CD14-positive monocyte (primary cell): ENCODE results near the gene ARID1B. TPM values are rescaled to one million over a fixed set of nuclear protein-coding genes. Genes with fewer than 3 reads are reported as not detected.

Source experiments
- DNase-seq, 3 donors: peaks; one replicate each; pipeline ENCODE4 v3.0.0-alpha.2; 2011 to 2022
- H2AFZ ChIP-seq: 2 replicates; pipeline ENCODE4 v1.6.0; 2012; ENCODE audit warnings: mild to moderate bottlenecking, low read depth, low read length, inconsistent platforms; ENCODE audit not compliant: insufficient read depth, poor library complexity, severe bottlenecking
- H3K27ac ChIP-seq, 2 donors: 1 replicate in 1 of 2; 2 replicates in 1 of 2; pipeline ENCODE4 v1.5.1; 2012 to 2013; ENCODE audit warnings: low read length in 2 of 2, control low read depth in 1 of 2, inconsistent platforms in 1 of 2, low read depth in 1 of 2, mild to moderate bottlenecking in 1 of 2
- H3K27me3 ChIP-seq, 2 donors: one replicate each; pipeline versions ENCODE4 v1.6.0 to v1.6.1; 2011 to 2013; ENCODE audit warnings: low read length in 2 of 2; ENCODE audit not compliant: control insufficient read depth in 2 of 2, insufficient read depth in 2 of 2
- H3K36me3 ChIP-seq, 2 donors: replicated peaks in 1 of 2; 1 replicate in 1 of 2; 2 replicates in 1 of 2; pipeline versions ENCODE4 v1.5.1 to v1.6.1; 2012 to 2013; ENCODE audit warnings: low read length in 2 of 2, control low read depth in 1 of 2, inconsistent platforms in 1 of 2, mild to moderate bottlenecking in 1 of 2; ENCODE audit not compliant: insufficient read depth in 2 of 2, control insufficient read depth in 1 of 2
- H3K4me1 ChIP-seq, 2 donors: 1 replicate in 1 of 2; 2 replicates in 1 of 2; pipeline versions ENCODE4 v1.5.1 to v1.6.1; 2012 to 2013; ENCODE audit warnings: low read length in 2 of 2, control low read depth in 1 of 2, inconsistent platforms in 1 of 2, mild to moderate bottlenecking in 1 of 2, moderate library complexity in 1 of 2; ENCODE audit not compliant: insufficient read depth in 2 of 2, control insufficient read depth in 1 of 2
- H3K4me2 ChIP-seq: replicated peaks from 2 replicates; pipeline ENCODE3; 2012; ENCODE audit warnings: low read length, moderate library complexity, mild to moderate bottlenecking; ENCODE audit not compliant: poor library complexity, severe bottlenecking; ENCODE audit errors: extremely low read depth
- H3K4me3 ChIP-seq, 3 experiments: fragments of 200-600 bp in 1 of 3; sonication (generic) in 1 of 3; replicated peaks in 1 of 3; 1 replicate in 2 of 3; 2 replicates in 1 of 3; pipeline ENCODE4 v1.5.1; 2011 to 2013; ENCODE audit warnings: low read length in 3 of 3, mild to moderate bottlenecking in 3 of 3, control low read depth in 2 of 3, low read depth in 2 of 3, inconsistent platforms in 1 of 3, moderate library complexity in 1 of 3
- H3K79me2 ChIP-seq: 2 replicates; pipeline ENCODE4 v1.6.0; 2012; ENCODE audit warnings: mild to moderate bottlenecking, control low read depth, inconsistent platforms, low read length, moderate library complexity; ENCODE audit not compliant: insufficient read depth
- H3K9ac ChIP-seq: 2 replicates; pipeline ENCODE4 v1.6.0; 2017; ENCODE audit warnings: low read length, mild to moderate bottlenecking; ENCODE audit not compliant: insufficient read depth, poor library complexity, severe bottlenecking
- H3K9me3 ChIP-seq, 2 donors: replicated peaks in 1 of 2; 1 replicate in 1 of 2; 2 replicates in 1 of 2; pipeline versions ENCODE4 v1.5.1 to v1.6.1; 2012 to 2013; ENCODE audit warnings: low read length in 2 of 2, control low read depth in 1 of 2; ENCODE audit not compliant: control insufficient read depth in 1 of 2, insufficient read depth in 1 of 2
- H4K20me1 ChIP-seq: 2 replicates; pipeline ENCODE4 v1.6.0; 2012; ENCODE audit warnings: mild to moderate bottlenecking, low read length, control low read depth, moderate library complexity; ENCODE audit not compliant: insufficient read depth
- H3K27ac Mint-ChIP-seq, 7 donors: one replicate each; pipeline ENCODE4 v1.8.0; 2020; ENCODE audit warnings: mild to moderate bottlenecking in 7 of 7, mixed read lengths in 7 of 7, moderate library complexity in 6 of 7, inconsistent platforms in 2 of 7
- H3K27me3 Mint-ChIP-seq, 3 donors: one replicate each; pipeline ENCODE4 v1.8.0; 2021 to 2022; ENCODE audit warnings: low read depth in 3 of 3, mild to moderate bottlenecking in 3 of 3, mixed read lengths in 3 of 3, moderate library complexity in 3 of 3, inconsistent platforms in 1 of 3
- H3K36me3 Mint-ChIP-seq, 2 donors: one replicate each; pipeline ENCODE4 v1.8.0; 2020; ENCODE audit warnings: mixed read lengths in 2 of 2, inconsistent platforms in 1 of 2, mild to moderate bottlenecking in 1 of 2
- H3K4me1 Mint-ChIP-seq: one replicate; pipeline ENCODE4 v1.8.0; 2020; ENCODE audit warnings: mild to moderate bottlenecking, mixed read lengths
- H3K4me3 Mint-ChIP-seq, 2 donors: one replicate each; pipeline ENCODE4 v1.8.0; 2020; ENCODE audit warnings: mild to moderate bottlenecking in 2 of 2, mixed read lengths in 2 of 2, moderate library complexity in 1 of 2
- H3K9me3 Mint-ChIP-seq, 7 donors: one replicate each; pipeline ENCODE4 v1.8.0; 2020 to 2022; ENCODE audit warnings: mixed read lengths in 7 of 7, mild to moderate bottlenecking in 6 of 7, moderate library complexity in 6 of 7, inconsistent platforms in 2 of 7
- WGBS: methylation state at CpG from one replicate; pipeline ENCODE4 v1.1.5; 2013; ENCODE audit warnings: missing lambda C conversion rate; ENCODE audit not compliant: insufficient coverage; 5-methylcytosine and 5-hydroxymethylcytosine counted together
- intact Hi-C, 2 donors: fragments of 100-400 bp; cut with micrococcal nuclease; formaldehyde crosslinking; loops; one replicate each; pipeline versions ENCODE4 v1.15.0 to v1.15.1; 2023
- polyA plus RNA-seq, 3 donors: library from polyadenylated mRNA; depleted of rRNA in 1 of 3; unstranded in 2 of 3; stranded (reverse) in 1 of 3; fragments of 300-500 nt in 2 of 3; fragments of >200 nt in 1 of 3; fragmentation: Illumina TruSeq in 2 of 3; gene quantifications; 1 replicate in 2 of 3; 2 replicates in 1 of 3; pipeline ENCODE4 v1.2.3, GENCODE V29; 2012 to 2021
- TF ChIP-seq, protein P1 (sequence below): fragments of 200-600 bp; IDR thresholded peaks from one replicate; pipeline ENCODE4 v1.8.0; 2022; ENCODE audit warnings: antibody characterized with exemption, mild to moderate bottlenecking

The ARID1B gene
- polyA plus RNA-seq, 3 donors = 3.2 to 22.1 (median 3.8) TPM

DNA sequence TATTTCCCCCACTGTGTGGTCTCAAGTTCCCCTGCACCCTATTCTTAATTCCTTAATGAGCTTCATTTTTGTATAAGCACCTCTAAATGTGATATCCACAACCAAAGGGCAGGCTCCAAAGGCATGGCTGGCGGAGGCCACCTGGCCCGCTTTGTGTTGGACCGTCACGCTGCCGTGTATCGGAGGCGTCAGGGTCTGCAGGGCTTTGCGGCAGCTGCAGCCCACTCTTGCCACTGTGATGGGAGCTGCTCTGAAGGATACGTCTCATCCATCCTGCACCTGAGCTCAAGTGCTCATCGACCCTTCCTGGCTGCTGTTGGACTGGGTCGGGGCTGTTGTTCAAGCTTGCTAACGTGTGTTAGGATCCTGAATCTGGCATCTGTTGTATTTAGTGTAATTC lies 177.6 kb downstream of the ARID1B start:
- intact Hi-C loops = loop anchor here in 1 of 2 donors (5.0 kb wide), 1 partner anchor 268 kb away; no protein-coding TSS in a partner anchor
- H3K4me1 Mint-ChIP-seq = peaks cover 29% of the 10 kb centered on the region
- H3K9me3 Mint-ChIP-seq = peaks cover 0 to 3% (median 0%) of the 10 kb centered on the region in 7 donors
- Histone ChIP-seq H3K4me1 (no peaks in the 10 kb centered on the region), H4K20me1 (peaks cover 84% of the 10 kb centered on the region), H3K9ac (no peak overlapping the region), H3K36me3 (no peaks in the 10 kb centered on the region), H2AFZ (no peak overlapping the region), H3K9me3 (no peaks in the 10 kb centered on the region), H3K27ac (no peak overlapping the region), H3K79me2 (peaks cover 90% of the 10 kb centered on the region), H3K4me2 (no peak overlapping the region), H3K4me3 (no peak overlapping the region), H3K27me3 (no peaks in the 10 kb centered on the region)
- WGBS = 98% methylated on average over 10 of the region's 12 CpGs
- peaks cover 0 to 2% of the 10 kb centered on the region in 2 donors for H3K36me3 Mint-ChIP-seq
- DNase-seq = no peak
- TF ChIP-seq, protein P1, sequence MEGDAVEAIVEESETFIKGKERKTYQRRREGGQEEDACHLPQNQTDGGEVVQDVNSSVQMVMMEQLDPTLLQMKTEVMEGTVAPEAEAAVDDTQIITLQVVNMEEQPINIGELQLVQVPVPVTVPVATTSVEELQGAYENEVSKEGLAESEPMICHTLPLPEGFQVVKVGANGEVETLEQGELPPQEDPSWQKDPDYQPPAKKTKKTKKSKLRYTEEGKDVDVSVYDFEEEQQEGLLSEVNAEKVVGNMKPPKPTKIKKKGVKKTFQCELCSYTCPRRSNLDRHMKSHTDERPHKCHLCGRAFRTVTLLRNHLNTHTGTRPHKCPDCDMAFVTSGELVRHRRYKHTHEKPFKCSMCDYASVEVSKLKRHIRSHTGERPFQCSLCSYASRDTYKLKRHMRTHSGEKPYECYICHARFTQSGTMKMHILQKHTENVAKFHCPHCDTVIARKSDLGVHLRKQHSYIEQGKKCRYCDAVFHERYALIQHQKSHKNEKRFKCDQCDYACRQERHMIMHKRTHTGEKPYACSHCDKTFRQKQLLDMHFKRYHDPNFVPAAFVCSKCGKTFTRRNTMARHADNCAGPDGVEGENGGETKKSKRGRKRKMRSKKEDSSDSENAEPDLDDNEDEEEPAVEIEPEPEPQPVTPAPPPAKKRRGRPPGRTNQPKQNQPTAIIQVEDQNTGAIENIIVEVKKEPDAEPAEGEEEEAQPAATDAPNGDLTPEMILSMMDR = no peak
- H3K27ac Mint-ChIP-seq = no peak overlapping the region
- H3K4me3 Mint-ChIP-seq = no peak overlapping the region
- no peaks in the 10 kb centered on the region for H3K27me3 Mint-ChIP-seq

DNA sequence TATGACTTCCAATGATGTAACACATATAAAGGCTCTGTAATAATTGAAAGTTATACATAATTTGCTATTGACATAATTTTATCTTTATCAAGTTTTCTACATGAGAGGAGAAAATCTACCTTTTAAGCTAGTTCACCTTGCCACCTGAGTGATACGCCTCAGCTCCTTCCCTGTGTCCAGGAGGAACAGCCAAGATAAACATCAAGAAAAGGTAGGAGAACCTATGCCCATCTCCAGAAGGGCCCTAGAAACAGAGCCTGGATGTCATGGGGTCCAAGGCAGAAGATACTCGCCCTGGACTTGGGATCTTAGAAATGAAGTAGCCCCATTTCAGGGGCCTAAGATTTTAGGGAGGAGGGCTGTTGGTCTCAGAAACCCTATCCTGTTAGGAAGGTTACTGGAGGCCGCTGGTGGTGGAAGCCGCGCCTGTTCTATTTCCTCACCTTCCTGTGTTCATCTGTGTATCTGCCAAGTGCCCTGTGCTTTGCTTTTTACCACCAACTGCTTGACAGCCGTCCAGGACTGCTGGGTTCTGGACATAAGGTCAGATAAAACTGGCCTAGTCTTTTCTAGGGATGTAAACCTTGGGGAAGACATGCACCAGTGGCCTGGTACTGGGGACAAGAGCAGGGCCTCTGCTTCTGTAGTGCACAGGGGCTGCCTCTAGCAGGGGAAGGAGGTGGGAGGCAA lies 178.5 kb downstream of the ARID1B start:
- TF ChIP-seq, protein P1 = no peak
- Histone ChIP-seq H3K9me3 (no peaks in the 10 kb centered on the region), H3K4me1 (no peaks in the 10 kb centered on the region), H3K4me3 (no peak overlapping the region), H3K9ac (no peak overlapping the region), H3K27me3 (no peaks in the 10 kb centered on the region), H3K27ac (peak overlapping the region in 1 of 2 donors; percentile 28), H3K79me2 (peaks cover 83% of the 10 kb centered on the region), H3K4me2 (no peak overlapping the region), H4K20me1 (peaks cover 79% of the 10 kb centered on the region), H3K36me3 (no peaks in the 10 kb centered on the region), H2AFZ (no peak overlapping the region)
- 38% methylated on average over 6 of the region's 6 CpGs for WGBS
- Mint-ChIP-seq H3K36me3 (peaks cover 0 to 2% of the 10 kb centered on the region in 2 donors), H3K27me3 (no peaks in the 10 kb centered on the region), H3K4me3 (no peak overlapping the region), H3K9me3 (peaks cover 0 to 3% (median 0%) of the 10 kb centered on the region in 7 donors), H3K27ac (peak overlapping the region in 3 of 7 donors; percentile 45 to 68 (median 60)), H3K4me1 (peaks cover 24% of the 10 kb centered on the region)
- DNase-seq = no peak
- intact Hi-C loops = loop anchor here in 1 of 2 donors (5.0 kb wide), 1 partner anchor 268 kb away; no protein-coding TSS in a partner anchor
